BJ (cell line): ENCODE measurements around the gene CNOT3. TPM values are rescaled to one million over a fixed set of nuclear protein-coding genes. Genes with fewer than 3 reads are reported as not detected.

Experiments used
- CTCF ChIA-PET: fragments of 350-600 bp; formaldehyde crosslinking; extraction: SDS; loops from one replicate; lab custom pipeline; 2021; ENCODE audit warnings: antibody characterized with exemption, inconsistent platforms; lab: Yijun Ruan, JAX
- POLR2A ChIA-PET: fragments of 300-600 bp; sonication (Branson Sonifier 250); formaldehyde crosslinking; extraction: SDS; loops from one replicate; lab custom pipeline; 2021; ENCODE audit warnings: antibody characterized with exemption; lab: Charles Lee
- DNase-seq: peaks from one replicate; pipeline ENCODE4 v3.0.0-alpha.2; 2011; ENCODE audit warnings: low read depth
- H3K27me3 ChIP-seq: 2 replicates; pipeline ENCODE4 v1.6.0; 2011; ENCODE audit warnings: low read length; ENCODE audit not compliant: control insufficient read depth, insufficient read depth
- H3K36me3 ChIP-seq: 2 replicates; pipeline ENCODE4 v1.5.1; 2011; ENCODE audit warnings: low read length; ENCODE audit not compliant: control insufficient read depth, insufficient read depth
- H3K4me3 ChIP-seq: 2 replicates; pipeline ENCODE4 v1.5.1; 2011; ENCODE audit warnings: low read depth, mild to moderate bottlenecking, control low read depth, low read length
- CTCF ChIP-seq: IDR thresholded peaks from 2 replicates; pipeline ENCODE4 v1.5.1; 2011; ENCODE audit warnings: low read depth, mild to moderate bottlenecking, control low read depth, inconsistent platforms, low read length, moderate library complexity; ENCODE audit not compliant: insufficient read depth
- polyA plus RNA-seq: library from polyadenylated mRNA; depleted of rRNA; stranded (reverse); fragments of >200 nt; gene quantifications from 2 replicates; pipeline ENCODE4 v1.2.3, GENCODE V29; 2011

The CNOT3 gene
- polyA plus RNA-seq, 1 experiment = 6.3 TPM

DNA sequence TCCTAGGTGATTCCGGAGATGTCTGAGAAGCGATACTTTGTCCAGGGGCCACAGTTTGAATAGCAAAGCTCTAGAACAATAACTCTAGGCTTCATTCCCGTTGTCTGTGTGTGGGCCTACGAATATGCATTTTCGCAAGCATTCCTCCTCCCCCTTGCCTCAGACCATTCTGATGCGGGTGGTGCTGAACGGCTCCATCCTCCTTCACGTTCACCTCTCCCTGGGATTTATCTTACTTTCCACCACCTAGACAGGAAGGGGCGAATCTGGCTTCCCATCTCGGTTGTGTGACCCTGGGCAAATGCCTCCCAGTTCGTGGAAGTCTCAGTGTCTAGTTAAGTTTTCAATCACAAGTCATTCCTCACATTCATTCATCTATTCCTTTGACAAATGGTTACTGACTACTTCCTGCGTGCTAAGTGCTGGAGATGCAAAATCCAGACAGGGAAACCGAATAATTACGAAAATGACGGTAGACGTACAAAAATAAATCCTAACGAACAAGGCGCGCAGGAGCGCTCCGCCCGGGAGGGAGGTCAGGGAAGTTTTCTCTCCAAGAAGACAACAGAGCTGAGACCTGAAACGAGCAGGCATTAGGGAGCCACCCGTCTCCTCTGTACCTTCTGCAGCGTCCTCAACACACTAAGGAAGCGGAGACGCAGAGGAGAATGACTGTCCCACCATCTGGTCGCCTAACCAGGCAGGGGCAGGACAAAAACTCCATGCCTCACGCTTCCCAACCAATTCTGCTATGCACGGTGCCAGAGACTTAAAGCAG, 1.3 kb upstream of the CNOT3 start:
- peaks cover 8% of the 10 kb centered on the region; the same call in 1 of the 2 replicates for H3K36me3 ChIP-seq
- no peaks in the 10 kb centered on the region for H3K27me3 ChIP-seq
- DNase-seq = no peak
- TF ChIP-seq CTCF = no peak
- ChIA-PET CTCF (interaction anchor here (1.1 kb wide), 1 partner anchor 17 kb away, joined by 4 read pairs; no protein-coding TSS in a partner anchor), POLR2A (interaction anchor here (1.3 kb wide), 1 partner anchor 23 kb away, joined by 7 read pairs; the partner anchor contains the start of gene LENG1)
- H3K4me3 ChIP-seq = peak overlapping the region; percentile 37

GRCh38 chr19:54136864-54137698, 481 bp upstream of the CNOT3 start:
- H3K4me3 ChIP-seq = peak overlapping the region; percentile 90
- CTCF ChIA-PET = interaction anchor here (1.0 to 2.0 kb wide), 3 partner anchors 11 to 344 kb away, joined by 4 to 6 read pairs (median 4); no protein-coding TSS in a partner anchor
- POLR2A ChIA-PET = interaction anchor here (0.6 to 1.3 kb wide), 6 partner anchors 20 to 325 kb away, joined by 3 to 7 read pairs (median 3); partner anchors contain the start of genes LENG1, LENG8, PRPF31 and TFPT
- peak; percentile 100 for DNase-seq
- H3K27me3 ChIP-seq = no peaks in the 10 kb centered on the region
- H3K36me3 ChIP-seq = peaks cover 8% of the 10 kb centered on the region; the same call in 1 of the 2 replicates
- no peak for TF ChIP-seq CTCF

DNA sequence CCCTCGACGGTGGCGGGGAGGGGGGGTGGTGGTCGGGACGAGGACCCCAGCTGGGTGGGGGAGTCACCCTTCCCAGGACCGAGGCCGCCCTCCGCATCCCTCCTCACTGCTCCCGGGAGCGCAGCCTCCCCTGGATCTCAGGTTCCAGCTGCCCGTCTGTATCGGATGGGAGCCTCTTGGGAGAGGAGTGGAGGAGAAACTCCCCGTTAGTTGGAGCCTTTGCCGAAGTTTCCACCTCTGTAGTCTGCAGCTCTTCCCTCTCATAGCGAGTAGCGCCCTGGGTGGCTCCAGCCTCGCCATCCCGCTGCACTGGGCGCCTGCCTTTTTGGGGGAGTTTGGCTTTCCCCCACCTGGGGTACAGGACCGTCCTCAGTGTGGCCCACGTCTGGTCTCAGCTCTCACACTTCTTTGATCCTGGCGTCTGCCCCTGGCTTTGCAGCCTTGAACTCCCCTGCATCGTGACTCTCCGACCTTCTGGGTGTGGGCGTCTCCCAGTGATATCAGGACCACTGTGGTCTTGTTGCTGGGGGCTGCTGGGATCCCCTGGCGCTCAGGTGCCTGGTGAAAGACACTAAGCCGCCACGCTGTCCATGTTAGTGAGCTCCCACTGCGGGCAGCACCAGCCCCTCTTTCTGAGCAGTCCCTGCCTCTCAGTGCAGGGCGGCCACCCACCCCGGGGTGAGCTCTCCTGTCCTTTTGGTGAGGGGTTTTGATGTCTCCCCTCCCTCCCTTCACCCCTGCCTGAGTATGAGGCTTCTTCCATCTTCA, 1.1 kb downstream of the CNOT3 start:
- Histone ChIP-seq H3K27me3 (no peaks in the 10 kb centered on the region), H3K4me3 (peak overlapping the region; percentile 90), H3K36me3 (peaks cover 18% of the 10 kb centered on the region)
- no peak for DNase-seq
- no peak for TF ChIP-seq CTCF
- POLR2A ChIA-PET = no interaction called here
- CTCF ChIA-PET = interaction anchor here (0.6 to 2.0 kb wide), 2 partner anchors 9 to 1468 kb away, joined by 3 to 6 read pairs; no protein-coding TSS in a partner anchor

DNA sequence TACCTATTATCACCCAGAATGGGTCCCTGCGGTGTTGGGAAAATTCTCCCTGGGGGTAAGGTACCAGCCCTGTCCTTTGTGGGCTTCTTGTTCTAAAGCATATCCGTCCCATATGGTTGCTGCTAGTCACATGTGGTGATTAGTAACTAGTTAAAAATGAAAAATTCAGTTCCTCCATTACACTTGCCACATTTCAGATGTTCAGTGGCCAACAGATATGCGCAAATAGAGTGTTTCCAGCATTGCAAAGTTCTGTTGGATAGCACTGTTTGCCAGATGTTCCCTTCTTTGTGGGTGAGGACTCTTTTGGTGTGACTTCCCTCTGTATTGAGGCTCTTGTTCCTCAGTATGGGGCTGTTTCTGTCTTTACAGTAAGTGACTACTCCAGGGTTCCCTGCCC, 3.8 kb downstream of the CNOT3 start:
- Histone ChIP-seq H3K36me3 (peaks cover 44% of the 10 kb centered on the region), H3K27me3 (no peaks in the 10 kb centered on the region), H3K4me3 (no peak overlapping the region)
- POLR2A ChIA-PET = no interaction called here
- CTCF ChIA-PET = no interaction called here
- no peak for TF ChIP-seq CTCF
- DNase-seq = peak; percentile 67
